Fibroblast of upper back skin (primary cell): Measurements from ENCODE around the gene CDK1.
A peak's percentile ranks its signal among the peaks of the same experiment; 100 is the strongest.

Experiments
- DNase-seq: peaks from one replicate; pipeline ENCODE4 v3.0.0-alpha.2; 2013

CDK1 gene

GRCh38 chr10:60778971-60779796, 906 bp downstream of the CDK1 start:
- DNase-seq = no peak

DNA sequence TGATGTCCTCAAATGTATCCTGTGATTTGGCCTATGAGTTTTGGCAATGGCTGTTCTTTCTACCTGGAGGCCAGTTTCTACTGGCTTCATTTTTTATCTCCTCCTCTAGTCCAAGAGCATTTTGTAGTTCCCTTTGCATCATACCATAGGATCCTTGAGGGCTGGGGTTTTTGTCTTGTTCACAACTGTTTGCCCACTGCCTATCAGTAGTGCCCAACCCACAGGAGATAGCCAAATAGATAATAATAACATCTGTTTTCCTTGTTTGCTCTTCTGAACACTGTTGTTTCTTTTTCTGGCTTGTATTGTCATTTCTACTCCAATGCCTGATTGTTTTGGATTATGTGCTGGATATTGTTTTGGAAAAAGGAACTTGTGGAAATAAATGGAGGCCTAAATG, 3.4 kb downstream of the CDK1 start:
- no peak for DNase-seq

DNA sequence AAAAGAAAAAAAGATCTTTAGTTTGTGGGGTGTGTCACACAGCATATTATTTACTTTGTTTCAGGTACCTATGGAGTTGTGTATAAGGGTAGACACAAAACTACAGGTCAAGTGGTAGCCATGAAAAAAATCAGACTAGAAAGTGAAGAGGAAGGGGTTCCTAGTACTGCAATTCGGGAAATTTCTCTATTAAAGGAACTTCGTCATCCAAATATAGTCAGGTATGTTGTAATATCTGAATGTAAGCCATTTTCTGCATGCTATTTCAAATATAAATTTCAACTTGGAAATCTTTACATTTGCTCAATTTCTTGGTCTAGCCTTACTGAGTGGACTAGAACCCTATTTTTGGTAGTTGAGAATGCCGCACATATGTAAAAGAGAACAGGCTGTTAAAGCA, 6.4 kb downstream of the CDK1 start:
- no peak for DNase-seq

DNA sequence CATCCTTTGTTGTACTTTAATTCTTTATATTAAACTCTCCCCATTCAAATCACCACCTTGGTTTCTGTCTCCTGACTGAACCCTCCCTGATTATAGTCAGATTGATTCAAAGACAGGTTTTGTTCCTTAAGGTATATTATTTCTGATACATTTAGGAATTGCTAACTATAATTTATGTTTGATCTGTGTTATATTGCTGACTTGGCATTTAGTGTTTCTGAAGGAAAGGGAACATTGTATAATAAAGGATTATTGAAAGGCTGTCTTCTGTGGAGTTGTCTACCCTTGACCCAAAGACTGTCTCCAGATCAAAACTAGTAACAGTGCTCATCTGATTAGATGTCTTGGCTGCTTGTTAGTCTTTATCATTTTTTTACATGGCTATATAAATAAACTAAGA, 10.3 kb downstream of the CDK1 start:
- DNase-seq = no peak

DNA sequence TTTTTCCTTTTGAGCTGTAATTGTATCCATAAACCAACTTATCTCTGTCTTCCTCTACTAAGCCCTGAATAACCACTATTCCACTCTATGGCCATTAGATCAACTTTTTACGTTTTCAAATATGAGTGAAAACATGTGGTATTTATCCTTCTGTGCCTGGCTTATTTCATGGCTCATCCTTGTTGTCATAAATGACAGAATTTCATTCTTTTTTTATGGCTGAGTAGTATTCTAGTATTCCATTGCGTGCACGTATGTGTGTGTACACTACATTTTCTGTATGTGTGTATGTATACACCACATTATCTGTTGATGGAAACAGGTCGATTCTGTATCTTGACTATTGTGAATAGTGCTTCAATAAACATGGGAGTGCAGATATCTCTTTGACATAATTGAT, 11.1 kb downstream of the CDK1 start:
- DNase-seq = no peak

DNA sequence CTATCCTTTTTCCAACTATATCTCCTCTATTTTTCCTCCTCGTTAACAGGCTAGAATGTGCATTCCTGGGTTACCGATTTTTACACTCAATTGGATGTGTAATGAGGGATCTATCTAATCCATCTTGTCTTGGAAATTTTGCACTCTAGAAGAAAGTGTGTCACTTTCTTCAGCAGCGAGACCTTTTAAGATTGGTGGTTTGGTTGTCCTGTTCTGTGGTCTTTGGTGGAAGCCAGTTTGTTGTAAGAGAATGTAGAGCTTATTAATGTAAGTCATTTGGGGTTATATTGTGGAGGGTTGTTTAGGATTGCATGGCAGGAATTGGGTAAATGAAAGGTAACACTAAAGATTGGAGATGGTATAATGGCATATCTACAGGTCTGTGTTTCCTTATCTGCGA, 16.7 kb downstream of the CDK1 start:
- DNase-seq = no peak

GRCh38 chr10:60795465-60796202, 17.4 kb downstream of the CDK1 start:
- DNase-seq = peak; percentile 29

DNA sequence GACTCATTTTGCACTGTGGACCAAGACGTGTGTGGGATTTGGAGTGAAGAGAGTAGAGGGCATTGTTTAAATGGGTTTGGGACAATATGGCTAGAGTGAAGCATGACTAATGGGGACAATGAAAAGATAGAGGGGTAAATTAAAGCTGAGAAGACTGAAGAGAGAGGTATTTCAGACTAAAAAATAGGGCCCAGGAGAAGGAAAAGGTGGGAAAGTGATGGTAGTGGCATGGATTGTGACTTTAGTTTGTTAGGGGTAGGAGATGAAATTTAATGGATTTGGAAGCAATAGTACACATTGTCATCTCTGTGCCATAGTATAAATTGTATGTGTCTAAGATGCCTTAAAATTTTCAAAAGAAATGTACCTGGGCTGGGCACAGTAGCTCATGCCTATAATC, 18.2 kb downstream of the CDK1 start:
- no peak for DNase-seq

DNA sequence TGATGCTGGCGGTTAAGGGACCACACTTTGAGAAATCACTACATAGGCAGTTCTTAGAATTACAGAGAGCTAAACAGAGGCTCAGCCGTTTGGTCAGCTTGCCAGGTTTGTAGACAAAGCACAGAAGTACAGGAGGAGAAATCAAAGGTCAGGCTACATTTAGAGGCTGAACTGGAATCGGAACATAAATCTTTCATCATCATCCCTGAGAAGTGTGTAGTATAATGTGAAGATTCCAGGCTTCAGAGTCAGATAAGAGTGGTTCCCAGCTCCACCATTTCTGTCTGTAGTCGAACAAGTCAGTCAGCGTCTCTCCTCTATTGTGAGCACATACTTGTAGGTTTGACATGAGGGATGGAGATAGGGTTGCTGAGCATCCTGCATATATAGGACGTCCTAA, 18.9 kb downstream of the CDK1 start:
- DNase-seq = no peak

- no peak for DNase-seq
These were observed 19.8 kb downstream of the CDK1 start for GRCh38 chr10:60798031-60798430.

GRCh38 chr10:60798870-60799269, 20.6 kb downstream of the CDK1 start:
- DNase-seq = no peak

DNA sequence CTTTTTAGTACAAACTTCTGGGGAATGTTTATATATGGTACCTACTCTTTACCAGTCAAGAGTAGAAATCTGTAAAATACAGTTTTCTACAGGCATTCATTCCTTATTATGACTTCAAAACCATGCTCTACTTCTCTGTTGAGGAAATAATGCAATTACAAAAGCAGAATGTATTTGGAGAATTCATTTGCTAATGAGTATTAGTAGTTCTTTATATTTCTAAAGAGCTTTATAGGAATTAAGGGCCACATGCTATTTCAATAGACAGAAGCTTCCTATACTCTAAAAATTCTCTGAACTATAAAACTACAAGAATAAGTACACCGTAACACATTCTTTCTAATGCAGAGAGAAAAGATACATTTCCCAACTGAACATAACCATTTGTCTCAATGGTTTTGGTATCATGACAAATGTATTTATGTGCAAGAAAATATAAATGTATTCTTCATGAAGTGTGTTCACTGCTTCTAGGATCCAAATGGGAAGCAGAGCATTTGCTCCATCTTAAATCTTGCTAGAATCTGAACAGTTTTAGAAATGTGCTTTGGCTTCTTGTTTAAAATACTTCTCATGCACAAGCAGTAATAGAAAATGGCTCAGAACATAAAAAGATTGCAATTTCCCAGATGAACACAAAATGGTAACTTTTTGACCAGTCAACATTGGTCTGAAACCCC, 21.8 kb downstream of the CDK1 start:
- no peak for DNase-seq

GRCh38 chr10:60800918-60801317, 22.6 kb downstream of the CDK1 start:
- no peak for DNase-seq

DNA sequence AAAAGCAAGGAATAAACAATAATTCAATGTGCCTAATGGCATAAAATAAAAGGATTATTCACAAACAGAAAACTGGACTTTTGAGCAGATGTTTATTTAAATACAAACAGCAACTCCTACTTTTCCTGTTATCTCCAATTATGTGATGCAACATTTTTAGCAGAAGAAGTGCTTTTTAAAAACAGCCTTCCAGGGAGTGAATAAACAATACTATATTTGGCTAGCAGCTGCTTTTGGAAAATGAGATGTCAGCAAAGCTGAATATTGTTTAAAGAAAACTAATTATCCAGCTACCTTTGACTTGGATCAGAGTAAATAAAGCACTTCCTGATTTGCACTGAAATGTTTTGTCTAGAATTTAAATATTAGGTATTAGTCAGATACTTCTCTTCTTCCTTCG, 23.2 kb downstream of the CDK1 start:
- DNase-seq = no peak

DNA sequence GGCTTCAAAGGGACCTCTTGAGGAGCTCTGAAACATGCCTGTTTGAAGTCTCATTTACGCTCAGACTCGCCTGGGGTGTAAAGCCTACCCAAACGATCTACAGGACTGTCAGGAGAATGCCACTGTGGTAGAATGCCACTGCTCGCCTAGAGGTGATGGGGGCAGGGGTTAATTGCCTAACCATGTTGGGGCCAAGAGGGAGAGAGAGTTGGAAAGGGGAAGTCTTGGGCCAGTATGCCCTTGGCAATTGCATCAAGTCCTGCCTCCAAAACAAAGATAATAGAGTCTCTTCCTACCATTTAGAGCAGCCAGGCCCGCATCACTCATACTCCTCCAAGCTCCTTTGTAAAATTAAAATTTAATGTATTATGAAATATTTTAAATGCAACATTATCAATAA, 25.2 kb downstream of the CDK1 start:
- DNase-seq = no peak

- DNase-seq = no peak
These were observed 25.6 kb downstream of the CDK1 start for GRCh38 chr10:60803865-60804264.

DNA sequence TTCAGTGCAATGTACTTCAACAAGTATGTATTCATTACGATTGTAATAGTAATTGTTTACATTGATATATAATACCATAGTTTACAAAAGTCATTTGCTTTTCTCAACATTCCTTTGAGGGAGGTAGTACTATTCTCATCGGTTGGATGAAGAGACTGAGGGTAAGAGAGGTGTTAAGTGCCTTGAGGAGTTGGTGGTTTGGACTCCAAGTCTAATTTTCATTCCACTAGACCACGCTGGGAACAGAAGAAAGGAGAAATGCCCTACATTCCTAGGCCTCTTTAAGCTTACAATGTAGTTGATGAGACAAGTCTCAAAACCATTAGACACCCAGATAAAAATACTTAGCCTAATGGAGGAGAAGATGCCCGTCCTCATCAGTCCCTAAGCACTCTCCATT, 28.6 kb downstream of the CDK1 start:
- DNase-seq = peak; percentile 75

GRCh38 chr10:60807499-60807898, 29.2 kb downstream of the CDK1 start:
- no peak for DNase-seq

DNA sequence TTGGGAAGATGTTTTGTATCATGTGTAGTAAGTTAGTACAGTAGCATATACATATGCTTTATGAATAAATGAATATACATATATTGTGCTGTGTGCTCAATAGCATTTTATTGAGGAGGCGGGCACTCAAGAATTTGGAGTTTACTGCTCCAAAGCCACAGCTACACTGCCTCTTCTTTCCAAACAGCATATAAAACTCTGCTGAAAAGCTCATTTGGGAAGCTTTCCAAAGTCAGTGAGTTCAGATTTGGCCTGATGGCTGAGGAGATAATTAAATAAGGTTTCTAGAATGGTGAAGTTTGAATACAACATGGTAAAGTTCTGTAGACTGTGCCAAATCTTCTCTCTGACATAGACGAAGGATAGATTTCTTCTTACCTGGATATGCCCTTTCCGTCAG, 29.8 kb downstream of the CDK1 start:
- DNase-seq = no peak

GRCh38 chr10:60809157-60809556, 30.9 kb downstream of the CDK1 start:
- peak; percentile 56 for DNase-seq

GRCh38 chr10:60810437-60811182, 32.3 kb downstream of the CDK1 start:
- peak; percentile 45 for DNase-seq

DNA sequence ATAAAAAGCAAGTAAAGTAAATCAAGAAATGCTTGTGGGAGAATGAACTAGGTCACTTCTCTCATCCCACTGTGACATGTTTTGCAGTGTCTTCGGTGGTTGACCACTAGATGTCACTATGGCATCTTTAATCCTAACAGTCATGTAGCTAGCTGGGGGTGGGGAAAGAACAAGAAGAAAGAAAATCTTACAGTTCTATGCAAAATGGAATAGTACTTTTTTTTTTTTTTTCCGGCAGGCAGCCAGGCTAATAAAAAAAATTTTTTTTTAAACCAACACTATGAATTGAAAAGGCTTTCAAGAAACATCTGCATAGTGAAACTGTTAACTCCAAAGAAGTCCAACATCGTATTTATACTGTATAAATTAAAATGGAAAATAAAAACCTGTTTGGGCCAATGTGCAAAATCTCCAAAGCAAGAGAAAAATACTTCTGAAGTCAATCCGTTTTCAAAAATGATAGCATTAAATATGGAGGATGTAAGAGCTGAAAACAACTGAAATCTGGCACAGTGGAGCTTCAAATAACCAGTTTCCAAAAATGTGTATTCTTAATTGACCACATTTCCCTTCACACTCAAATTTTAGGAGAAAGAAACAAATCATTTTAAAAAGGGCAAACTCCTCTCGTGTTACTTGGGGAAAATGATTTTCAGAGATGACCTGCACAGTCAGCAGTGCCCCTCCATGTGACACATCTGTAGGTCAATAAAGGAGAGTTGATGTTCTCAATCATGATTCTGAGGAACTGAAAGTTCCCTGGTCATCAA, 38.5 kb downstream of the CDK1 start:
- peak; percentile 91 for DNase-seq
